Measurements from ENCODE around the gene USP36.

Gene USP36

DNA sequence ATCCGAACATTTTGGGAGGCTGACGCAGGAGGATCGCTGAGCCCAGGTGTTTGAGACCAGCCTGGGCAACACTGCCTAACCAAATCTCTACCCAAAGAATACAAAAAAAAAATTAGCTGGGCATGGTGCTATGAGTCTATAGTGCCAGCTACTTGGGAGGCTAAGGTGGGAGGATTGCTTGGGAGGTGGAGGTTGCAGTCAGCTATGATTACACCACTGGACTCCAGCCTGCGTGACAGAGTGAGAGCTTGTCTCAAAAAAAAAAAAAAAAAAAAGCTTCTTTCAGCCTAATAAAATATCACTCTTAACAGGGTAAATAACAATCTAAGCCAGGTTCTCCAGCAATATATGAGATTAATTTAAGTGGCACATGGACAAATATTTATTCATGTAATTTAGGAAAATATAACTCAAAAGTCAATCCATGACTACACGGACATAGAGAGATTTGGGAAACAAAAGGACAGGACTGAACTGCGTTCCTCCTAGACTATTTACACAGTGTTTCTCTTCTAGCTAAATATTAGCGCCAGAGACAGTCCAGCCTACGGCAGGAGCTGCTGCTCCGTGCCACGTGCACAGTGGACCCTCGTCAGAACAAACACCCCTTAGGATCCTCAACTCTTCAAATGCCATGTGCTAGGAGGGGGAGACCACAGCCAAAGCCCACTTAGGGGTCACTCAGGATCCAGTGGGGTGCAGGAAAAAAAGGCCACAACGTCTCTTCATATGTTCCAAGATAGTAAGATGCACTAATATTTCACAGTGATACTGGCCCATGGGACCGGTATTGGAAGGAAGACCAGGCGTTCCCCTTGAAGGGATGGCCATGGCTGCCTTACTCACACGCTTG lies 8.7 kb downstream of the USP36 start:
- DNase-seq (ENCODE audit: low read depth): no peak
- TF ChIP-seq, protein P1, sequence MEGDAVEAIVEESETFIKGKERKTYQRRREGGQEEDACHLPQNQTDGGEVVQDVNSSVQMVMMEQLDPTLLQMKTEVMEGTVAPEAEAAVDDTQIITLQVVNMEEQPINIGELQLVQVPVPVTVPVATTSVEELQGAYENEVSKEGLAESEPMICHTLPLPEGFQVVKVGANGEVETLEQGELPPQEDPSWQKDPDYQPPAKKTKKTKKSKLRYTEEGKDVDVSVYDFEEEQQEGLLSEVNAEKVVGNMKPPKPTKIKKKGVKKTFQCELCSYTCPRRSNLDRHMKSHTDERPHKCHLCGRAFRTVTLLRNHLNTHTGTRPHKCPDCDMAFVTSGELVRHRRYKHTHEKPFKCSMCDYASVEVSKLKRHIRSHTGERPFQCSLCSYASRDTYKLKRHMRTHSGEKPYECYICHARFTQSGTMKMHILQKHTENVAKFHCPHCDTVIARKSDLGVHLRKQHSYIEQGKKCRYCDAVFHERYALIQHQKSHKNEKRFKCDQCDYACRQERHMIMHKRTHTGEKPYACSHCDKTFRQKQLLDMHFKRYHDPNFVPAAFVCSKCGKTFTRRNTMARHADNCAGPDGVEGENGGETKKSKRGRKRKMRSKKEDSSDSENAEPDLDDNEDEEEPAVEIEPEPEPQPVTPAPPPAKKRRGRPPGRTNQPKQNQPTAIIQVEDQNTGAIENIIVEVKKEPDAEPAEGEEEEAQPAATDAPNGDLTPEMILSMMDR (IDR thresholded peaks at IDR 0.05; ENCODE audit: low read depth, low read length, missing control alignments): no peak
- no peak overlapping the region for H3K4me3 ChIP-seq (ENCODE audit: low read depth, low read length)
- in situ Hi-C loops (cut with HindIII; ENCODE audit: low sequenced_read_pairs): loop anchor here (25.0 kb wide), 1 partner anchor 345 kb away; no protein-coding TSS in a partner anchor

DNA sequence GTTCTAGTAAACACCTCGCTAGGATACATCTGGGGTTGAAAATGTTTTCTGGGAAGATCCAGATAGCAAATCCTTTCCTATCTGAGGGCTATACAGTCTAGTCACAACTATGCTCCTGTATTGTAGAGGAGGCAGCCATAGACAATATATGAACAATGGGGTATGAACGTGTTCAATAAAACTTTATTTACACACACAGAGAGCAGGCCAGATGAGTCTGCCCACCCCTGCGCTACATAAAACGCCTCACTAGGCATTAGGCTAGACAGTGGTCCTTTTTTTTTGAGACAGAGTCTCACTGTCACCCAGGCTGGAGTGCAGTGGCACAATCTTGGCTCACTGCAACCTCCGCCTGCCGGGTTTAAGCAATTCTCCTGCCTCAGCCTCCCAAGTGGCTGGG lies 11.1 kb downstream of the USP36 start:
- DNase-seq (ENCODE audit: low read depth): no peak
- TF ChIP-seq, protein P1 (IDR thresholded peaks at IDR 0.05; ENCODE audit: low read depth, low read length, missing control alignments): no peak
- H3K4me3 ChIP-seq (ENCODE audit: low read depth, low read length): no peak overlapping the region
- in situ Hi-C loops (cut with HindIII; ENCODE audit: low sequenced_read_pairs): loop anchor here (25.0 kb wide), 1 partner anchor 342 kb away; no protein-coding TSS in a partner anchor

DNA sequence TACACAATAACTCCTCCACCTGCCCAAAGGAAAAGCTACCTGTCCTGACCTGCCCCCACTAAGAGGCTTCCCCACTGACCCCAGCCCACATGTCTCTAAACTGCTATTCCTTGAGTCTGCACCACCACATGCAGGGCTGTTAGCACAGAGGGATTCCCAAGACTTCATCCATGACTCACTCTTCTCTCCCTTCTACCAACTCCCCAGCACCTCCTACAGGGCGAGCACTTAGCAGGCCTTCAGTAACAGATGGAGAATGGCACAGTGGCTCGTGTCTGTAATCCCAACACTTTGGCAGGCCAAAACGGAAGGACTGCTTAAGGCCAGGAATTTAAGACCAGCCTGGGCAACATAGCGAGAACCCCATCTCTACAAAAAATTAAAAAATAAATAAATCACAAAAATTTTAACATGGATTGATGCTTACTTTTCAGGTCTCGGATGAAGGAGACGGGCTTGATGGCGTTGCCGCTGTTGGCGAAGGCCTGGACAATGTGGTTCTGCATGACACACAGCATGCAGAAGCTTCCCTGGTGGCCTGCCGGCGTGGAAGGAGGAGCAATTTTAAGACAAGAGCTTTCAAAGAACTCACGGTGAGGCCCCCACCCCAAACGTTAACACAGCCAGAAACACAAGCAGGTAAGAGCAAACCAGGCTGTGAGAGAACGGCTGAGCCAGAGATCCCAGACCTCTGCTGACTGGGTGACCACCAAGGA lies 12.0 kb downstream of the USP36 start:
- TF ChIP-seq, protein P1 (IDR thresholded peaks at IDR 0.05; ENCODE audit: low read depth, low read length, missing control alignments): peak; percentile 53

DNA sequence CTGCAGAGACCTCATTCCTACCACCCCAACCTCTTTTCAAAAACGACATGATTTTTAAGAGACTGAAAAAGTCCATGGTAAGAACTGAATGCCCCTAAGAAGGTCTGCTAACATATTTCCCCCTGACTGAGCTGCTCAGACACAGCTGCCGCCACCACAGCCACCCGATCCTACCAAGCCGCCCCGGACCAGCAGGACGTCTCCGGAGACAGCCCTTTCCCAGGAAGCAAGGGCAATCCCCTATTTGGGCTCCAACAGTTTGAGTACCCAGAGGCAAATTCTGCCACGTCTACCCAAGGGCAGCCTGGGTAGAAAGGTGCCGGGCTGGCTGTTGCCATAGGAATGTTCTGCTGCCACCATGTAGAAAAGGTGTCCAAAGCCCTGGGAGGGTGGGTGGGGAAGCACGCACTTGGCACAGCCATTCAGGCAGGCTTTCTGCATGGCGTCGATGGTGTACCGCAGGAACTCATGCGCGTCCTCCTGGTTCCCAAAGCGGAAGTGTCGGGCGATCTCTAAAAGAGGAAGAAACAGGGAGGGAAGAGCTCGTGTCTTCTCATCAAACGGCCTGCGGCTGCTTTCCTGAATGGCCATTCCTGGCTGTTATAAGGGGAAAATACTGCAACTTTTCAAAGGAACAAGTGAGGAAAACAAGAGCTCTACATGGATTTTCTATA lies 13.6 kb downstream of the USP36 start:
- no peak overlapping the region for H3K4me3 ChIP-seq (ENCODE audit: low read depth, low read length)
- DNase-seq (ENCODE audit: low read depth): no peak
- TF ChIP-seq, protein P1 (IDR thresholded peaks at IDR 0.05; ENCODE audit: low read depth, low read length, missing control alignments): no peak
- in situ Hi-C loops (cut with HindIII; ENCODE audit: low sequenced_read_pairs): loop anchor here (25.0 kb wide), 1 partner anchor 340 kb away; no protein-coding TSS in a partner anchor

More for the DNA sequence above, 12.0 kb downstream of the USP36 start:
- DNase-seq (ENCODE audit: low read depth): no peak
- in situ Hi-C loops (cut with HindIII; ENCODE audit: low sequenced_read_pairs): loop anchor here (25.0 kb wide), 1 partner anchor 341 kb away; no protein-coding TSS in a partner anchor
- H3K4me3 ChIP-seq (ENCODE audit: low read depth, low read length): no peak overlapping the region

DNA sequence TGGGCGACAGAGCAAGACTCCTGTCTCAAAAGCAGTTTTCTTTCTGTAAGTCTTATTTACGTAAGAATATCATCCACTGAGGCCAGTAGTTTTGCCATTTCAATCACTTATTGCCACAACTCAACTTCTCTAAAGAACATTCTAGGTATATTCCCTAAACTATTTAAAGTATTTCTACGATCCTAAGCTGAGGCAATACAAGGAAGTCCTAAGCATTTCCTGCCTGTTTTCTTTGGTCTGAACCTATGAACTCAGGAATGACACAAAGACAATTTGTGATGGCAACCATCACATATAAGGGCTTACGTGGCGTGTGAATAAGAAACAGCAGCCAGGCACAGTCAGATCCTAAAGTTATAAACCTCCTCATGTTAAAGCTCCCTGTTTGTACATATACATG lies 14.2 kb downstream of the USP36 start:
- TF ChIP-seq, protein P1 (IDR thresholded peaks at IDR 0.05; ENCODE audit: low read depth, low read length, missing control alignments): no peak
- H3K4me3 ChIP-seq (ENCODE audit: low read depth, low read length): no peak overlapping the region
- DNase-seq (ENCODE audit: low read depth): no peak
- in situ Hi-C loops (cut with HindIII; ENCODE audit: low sequenced_read_pairs): loop anchor here (25.0 kb wide), 1 partner anchor 339 kb away; no protein-coding TSS in a partner anchor

DNA sequence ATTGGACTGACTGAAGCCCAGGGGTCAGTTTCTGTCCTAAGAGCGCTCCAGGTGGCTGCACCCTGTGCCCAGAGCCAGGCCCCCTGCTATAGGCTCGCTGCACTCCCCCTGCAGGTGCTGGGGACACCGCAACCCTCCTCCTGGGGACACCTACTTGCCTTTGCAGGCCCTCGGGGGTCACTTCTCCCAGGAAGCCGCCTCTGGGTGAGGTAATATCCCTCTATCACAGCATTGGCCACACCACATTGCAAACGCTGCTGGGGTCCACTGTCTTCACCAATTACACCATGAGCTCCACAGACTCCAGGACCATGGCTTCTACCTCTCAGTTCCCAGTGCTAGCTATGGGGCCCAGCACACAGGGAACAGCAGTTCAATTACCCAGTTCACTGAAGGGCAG lies 14.9 kb downstream of the USP36 start:
- H3K4me3 ChIP-seq (ENCODE audit: low read depth, low read length): no peak overlapping the region
- no peak for DNase-seq (ENCODE audit: low read depth)
- in situ Hi-C loops (cut with HindIII; ENCODE audit: low sequenced_read_pairs): loop anchor here (25.0 kb wide), 1 partner anchor 338 kb away; no protein-coding TSS in a partner anchor
- TF ChIP-seq, protein P1 (IDR thresholded peaks at IDR 0.05; ENCODE audit: low read depth, low read length, missing control alignments): no peak
